HUES64 (cell line): Measurements from ENCODE around the gene SKOR1.
A peak's percentile ranks its signal among the peaks of the same experiment; 100 is the strongest.

Experiments
- H3K27ac ChIP-seq: 2 replicates; pipeline ENCODE4 v1.7.0; 2013; ENCODE audit warnings: low read depth, low read length, inconsistent platforms
- H3K27me3 ChIP-seq: 2 replicates; pipeline ENCODE4 v1.6.1; 2013; ENCODE audit warnings: mild to moderate bottlenecking, low read length; ENCODE audit not compliant: insufficient read depth
- H3K36me3 ChIP-seq: 2 replicates; pipeline ENCODE4 v1.6.1; 2013; ENCODE audit warnings: mild to moderate bottlenecking, low read length; ENCODE audit not compliant: insufficient read depth
- H3K4me1 ChIP-seq: 2 replicates; pipeline ENCODE4 v1.6.1; 2013; ENCODE audit warnings: mild to moderate bottlenecking, low read length, moderate library complexity; ENCODE audit not compliant: insufficient read depth
- H3K4me3 ChIP-seq: 2 replicates; pipeline ENCODE4 v1.5.1; 2013; ENCODE audit warnings: mild to moderate bottlenecking, low read length, moderate library complexity
- H3K9ac ChIP-seq: 2 replicates; pipeline ENCODE4 v1.6.1; 2013; ENCODE audit warnings: mild to moderate bottlenecking, low read depth, low read length
- H3K9me3 ChIP-seq: 2 replicates; pipeline ENCODE4 v1.6.1; 2013; ENCODE audit warnings: low read depth, low read length; ENCODE audit not compliant: insufficient read depth
- WGBS: fragments of 150-250, 120-280 bp; methylation state at CpG from one replicate; pipeline ENCODE4 v1.1.7; 2013; ENCODE audit warnings: missing lambda C conversion rate; 5-methylcytosine and 5-hydroxymethylcytosine counted together

SKOR1 gene

GRCh38 chr15:67828278-67828968 lies 3.1 kb downstream of the SKOR1 start:
- peaks cover 24% of the 10 kb centered on the region for H3K4me1 ChIP-seq
- H3K9me3 ChIP-seq, result no peaks in the 10 kb centered on the region
- no peak overlapping the region for H3K27ac ChIP-seq
- peak overlapping the region; percentile 10; the same call in 1 of the 2 replicates for H3K4me3 ChIP-seq
- 3% methylated on average over 40 of the region's 40 CpGs for WGBS
- H3K27me3 ChIP-seq, result peaks cover 99% of the 10 kb centered on the region
- H3K36me3 ChIP-seq, result no peaks in the 10 kb centered on the region
- H3K9ac ChIP-seq, result no peak overlapping the region; the same call in 1 of the 2 replicates

DNA sequence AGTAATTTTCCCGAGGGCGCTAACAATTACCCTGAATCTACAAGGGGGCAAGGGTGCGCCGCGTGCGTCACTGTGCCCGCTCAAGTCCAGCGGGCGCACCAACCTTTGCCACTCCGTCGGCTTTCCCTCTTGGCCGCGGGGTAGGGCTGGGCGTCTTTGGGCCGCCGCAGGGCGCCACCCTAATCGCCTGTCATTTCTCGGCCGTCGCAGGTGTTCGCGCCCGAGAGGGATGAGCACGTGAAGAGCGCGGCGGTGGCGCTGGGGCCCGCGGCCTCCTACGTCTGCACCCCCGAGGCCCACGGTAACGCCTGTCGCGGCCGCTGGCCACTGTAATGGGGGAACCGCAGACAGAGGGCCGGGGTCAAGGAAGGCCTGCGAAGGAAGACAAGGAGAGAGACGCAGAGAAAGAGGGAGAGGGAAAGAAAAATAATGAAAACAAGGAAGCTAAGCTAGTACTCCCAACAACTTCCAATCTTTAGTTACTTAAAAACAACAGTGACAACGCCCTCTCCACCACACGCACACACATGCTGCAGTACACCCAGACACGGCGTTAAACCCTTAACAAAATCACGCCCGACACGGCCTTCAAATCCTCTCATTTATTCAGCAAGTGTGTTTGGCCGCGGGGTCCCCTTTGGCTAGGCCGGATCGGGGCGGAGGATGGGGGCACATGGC lies 3.8 kb downstream of the SKOR1 start:
- Histone ChIP-seq H3K27ac (no peak overlapping the region), H3K4me1 (peaks cover 27% of the 10 kb centered on the region), H3K4me3 (peak overlapping the region; percentile 10; the same call in 1 of the 2 replicates), H3K27me3 (peaks cover 99% of the 10 kb centered on the region), H3K36me3 (no peaks in the 10 kb centered on the region), H3K9ac (no peak overlapping the region; the same call in 1 of the 2 replicates), H3K9me3 (no peaks in the 10 kb centered on the region)
- WGBS, result 3% methylated on average over 53 of the region's 54 CpGs

- Histone ChIP-seq H3K27ac (no peak overlapping the region), H3K9ac (no peak overlapping the region), H3K36me3 (no peaks in the 10 kb centered on the region), H3K4me1 (peaks cover 27% of the 10 kb centered on the region), H3K27me3 (peaks cover 99% of the 10 kb centered on the region), H3K4me3 (peak overlapping the region; percentile 33), H3K9me3 (no peaks in the 10 kb centered on the region)
- 8% methylated on average over 68 of the region's 68 CpGs for WGBS
These were observed 4.6 kb downstream of the SKOR1 start for GRCh38 chr15:67829647-67830504.

DNA sequence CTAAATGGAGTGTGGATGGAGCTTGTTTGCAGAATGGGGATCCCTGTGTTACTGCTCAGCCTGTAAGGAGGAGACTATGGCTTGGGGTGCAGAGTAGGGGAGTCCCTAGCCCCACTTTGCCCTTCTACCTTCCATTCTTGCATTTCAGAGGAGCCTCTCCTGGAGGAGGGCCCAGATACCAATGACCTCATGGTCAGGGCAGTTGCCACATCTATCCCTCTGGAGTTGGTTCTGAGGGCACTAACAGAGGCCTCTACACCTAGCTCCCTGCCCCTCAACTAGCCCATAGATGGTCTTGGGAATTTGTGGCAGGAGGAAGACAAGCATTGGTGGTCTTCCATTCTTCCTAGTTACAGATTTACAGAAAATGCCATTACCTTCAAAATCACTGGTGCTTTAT lies 6.1 kb downstream of the SKOR1 start:
- H3K27ac ChIP-seq, result no peak overlapping the region
- H3K36me3 ChIP-seq, result no peaks in the 10 kb centered on the region
- H3K9me3 ChIP-seq, result no peaks in the 10 kb centered on the region
- H3K4me1 ChIP-seq, result peaks cover 27% of the 10 kb centered on the region
- peaks cover 100% of the 10 kb centered on the region for H3K27me3 ChIP-seq
- no peak overlapping the region for H3K9ac ChIP-seq
- H3K4me3 ChIP-seq, result no peak overlapping the region

GRCh38 chr15:67832031-67832551 lies 6.8 kb downstream of the SKOR1 start:
- peaks cover 100% of the 10 kb centered on the region for H3K27me3 ChIP-seq
- no peak overlapping the region for H3K27ac ChIP-seq
- WGBS, result 11% methylated on average over 9 of the region's 9 CpGs
- H3K9ac ChIP-seq, result no peak overlapping the region
- H3K36me3 ChIP-seq, result no peaks in the 10 kb centered on the region
- peaks cover 34% of the 10 kb centered on the region for H3K4me1 ChIP-seq
- no peaks in the 10 kb centered on the region for H3K9me3 ChIP-seq
- H3K4me3 ChIP-seq, result no peak overlapping the region

- Histone ChIP-seq H3K27ac (no peak overlapping the region), H3K27me3 (peaks cover 100% of the 10 kb centered on the region), H3K9me3 (no peaks in the 10 kb centered on the region), H3K36me3 (no peaks in the 10 kb centered on the region), H3K4me1 (peaks cover 34% of the 10 kb centered on the region), H3K9ac (no peak overlapping the region), H3K4me3 (peak overlapping the region; percentile 52)
- 1% methylated on average over 32 of the region's 32 CpGs for WGBS
These were observed 7.8 kb downstream of the SKOR1 start for GRCh38 chr15:67832897-67833709.

GRCh38 chr15:67833710-67834511 lies 8.6 kb downstream of the SKOR1 start:
- peaks cover 100% of the 10 kb centered on the region for H3K27me3 ChIP-seq
- WGBS, result under 1% methylated on average over 44 of the region's 44 CpGs
- no peaks in the 10 kb centered on the region for H3K36me3 ChIP-seq
- peaks cover 32% of the 10 kb centered on the region for H3K4me1 ChIP-seq
- H3K9me3 ChIP-seq, result no peaks in the 10 kb centered on the region
- H3K9ac ChIP-seq, result no peak overlapping the region
- peak overlapping the region; percentile 52 for H3K4me3 ChIP-seq
- no peak overlapping the region for H3K27ac ChIP-seq

- H3K9me3 ChIP-seq, result no peaks in the 10 kb centered on the region
- H3K9ac ChIP-seq, result no peak overlapping the region
- peaks cover 31% of the 10 kb centered on the region for H3K4me1 ChIP-seq
- H3K27me3 ChIP-seq, result peaks cover 97% of the 10 kb centered on the region
- peak overlapping the region; percentile 52 for H3K4me3 ChIP-seq
- 1% methylated on average over 59 of the region's 59 CpGs for WGBS
- no peak overlapping the region for H3K27ac ChIP-seq
- no peaks in the 10 kb centered on the region for H3K36me3 ChIP-seq
These were observed 9.4 kb downstream of the SKOR1 start for GRCh38 chr15:67834581-67835296.

DNA sequence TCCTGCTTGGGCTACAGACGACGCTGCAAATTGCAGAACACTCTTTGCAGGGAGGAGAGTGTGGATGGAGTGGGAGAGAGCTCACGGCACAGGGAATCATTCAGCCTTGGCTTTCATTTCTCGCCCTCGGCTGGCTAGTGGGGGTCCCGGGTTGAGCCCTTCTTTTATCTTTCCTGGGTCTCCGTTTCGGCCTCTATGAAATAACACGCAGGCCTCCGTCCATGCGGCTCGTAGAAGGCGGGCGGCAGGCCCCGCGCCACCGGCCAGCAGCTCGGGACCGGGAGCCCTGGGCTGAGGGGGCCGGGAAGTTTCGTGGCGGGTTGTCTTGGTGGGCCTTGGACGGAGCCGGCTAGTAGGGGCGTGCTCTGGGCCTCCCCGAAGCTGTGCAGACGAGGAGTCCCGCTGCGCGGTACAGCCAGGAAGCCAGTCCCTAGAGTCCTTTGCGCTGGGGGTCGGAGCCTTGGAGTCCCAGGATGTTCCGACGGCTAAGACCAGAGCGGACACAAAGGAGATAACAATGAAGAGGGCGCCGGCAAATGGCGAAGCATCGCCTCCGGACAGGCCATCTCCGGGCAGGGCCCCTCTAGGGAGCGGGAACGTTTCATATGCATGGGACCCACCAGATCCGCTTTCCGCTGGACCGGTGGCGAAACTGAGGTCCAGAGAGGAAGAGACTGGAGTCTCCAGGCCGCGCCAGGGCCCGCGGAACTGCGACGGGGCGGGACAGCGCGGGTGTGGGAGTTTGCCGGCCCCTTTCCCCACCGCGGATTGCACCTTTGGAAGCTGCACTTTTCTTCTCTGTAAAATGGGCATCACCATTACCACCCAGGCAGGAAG lies 10.2 kb downstream of the SKOR1 start:
- Histone ChIP-seq H3K4me3 (peak overlapping the region; percentile 52), H3K27ac (no peak overlapping the region), H3K4me1 (peaks cover 25% of the 10 kb centered on the region), H3K36me3 (no peaks in the 10 kb centered on the region), H3K9me3 (no peaks in the 10 kb centered on the region), H3K27me3 (peaks cover 89% of the 10 kb centered on the region), H3K9ac (no peak overlapping the region; the same call in 1 of the 2 replicates)
- 1% methylated on average over 59 of the region's 59 CpGs for WGBS
